Activated naive CD4-positive, alpha-beta T cell (primary cell): Measurements from ENCODE around the gene VSX1.

Experiments used
- DNase-seq, 4 experiments: peaks; one replicate each; lab custom pipeline; 2025; lab: John Stamatoyannopoulos, UW

VSX1 gene

GRCh38 chr20:25065625-25066338 lies 16.2 kb downstream of the VSX1 start:
- DNase-seq: peak in 2 of 4 experiments; percentile 37 to 62

DNA sequence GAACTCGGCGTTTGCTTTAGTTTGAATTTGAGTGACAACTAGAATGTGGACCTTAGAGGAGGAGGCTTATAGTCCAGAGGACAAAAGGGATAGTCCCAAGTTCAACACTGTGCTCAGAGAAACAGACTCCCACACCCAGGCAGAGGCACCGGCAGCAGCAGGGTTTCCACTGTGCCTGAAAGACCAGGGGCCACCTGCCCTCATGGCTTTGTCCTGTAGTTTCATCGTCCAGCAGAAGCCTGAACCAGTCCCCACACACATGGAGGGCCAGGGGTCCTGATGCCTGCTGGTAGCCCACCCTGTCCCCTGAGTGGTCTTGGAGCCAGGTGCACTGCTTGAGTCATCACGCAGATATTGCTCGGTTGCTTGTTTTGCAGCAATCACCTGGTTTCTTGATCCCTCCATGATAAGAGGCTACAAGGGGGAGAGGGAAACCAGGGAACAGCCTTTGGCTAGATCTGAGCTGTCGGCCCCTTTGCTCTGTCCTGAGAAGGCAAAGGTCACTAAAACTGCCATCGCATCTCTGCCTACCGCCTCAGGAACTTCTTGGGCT lies 16.8 kb downstream of the VSX1 start:
- DNase-seq: no peak

DNA sequence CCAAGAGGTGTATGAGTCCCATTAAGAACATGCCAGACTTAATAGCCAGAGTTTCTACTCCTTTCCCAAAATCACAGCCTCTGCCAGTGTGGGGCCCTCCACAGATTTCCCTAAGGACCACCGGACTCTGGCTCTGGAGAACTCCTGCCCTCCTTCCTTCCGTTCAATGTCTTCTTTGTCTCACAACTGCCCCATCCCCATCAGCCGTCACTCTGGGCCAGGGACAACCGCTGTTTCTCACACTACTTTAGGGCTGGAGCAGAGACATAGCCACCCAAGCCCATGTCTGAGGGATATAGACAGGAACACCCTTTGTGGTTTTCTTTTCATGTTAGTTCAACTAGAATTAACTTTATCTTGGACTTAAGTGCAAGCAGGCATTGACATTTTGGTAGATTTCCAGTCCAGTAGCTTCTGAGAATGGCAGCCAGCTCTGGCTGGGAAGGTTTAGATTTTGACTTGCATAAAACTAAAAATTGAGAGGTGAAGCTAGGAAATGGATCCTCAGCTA lies 17.3 kb downstream of the VSX1 start:
- DNase-seq: no peak

- no peak for DNase-seq
Observed at GRCh38 chr20:25063981-25064380, 18.0 kb downstream of the VSX1 start.

DNA sequence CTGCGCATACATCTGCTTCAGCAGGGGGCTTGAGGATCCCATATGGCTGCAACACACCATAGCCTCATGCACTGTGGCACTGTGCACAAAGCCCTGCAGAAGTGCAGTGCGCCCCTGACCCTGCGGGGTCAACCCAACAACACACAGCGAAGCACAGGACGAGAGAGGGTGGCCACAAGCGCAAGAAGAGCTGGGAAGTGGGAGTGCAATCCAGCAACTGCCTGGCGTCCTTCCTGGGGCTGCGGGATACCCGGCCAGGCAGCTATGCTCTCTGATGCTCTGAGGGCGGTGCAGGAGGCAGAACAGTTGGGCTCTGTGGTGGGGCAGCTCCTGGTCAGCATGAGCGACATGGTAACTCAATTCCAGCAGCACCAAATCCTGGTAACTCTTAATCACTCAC lies 18.4 kb downstream of the VSX1 start:
- no peak for DNase-seq

DNA sequence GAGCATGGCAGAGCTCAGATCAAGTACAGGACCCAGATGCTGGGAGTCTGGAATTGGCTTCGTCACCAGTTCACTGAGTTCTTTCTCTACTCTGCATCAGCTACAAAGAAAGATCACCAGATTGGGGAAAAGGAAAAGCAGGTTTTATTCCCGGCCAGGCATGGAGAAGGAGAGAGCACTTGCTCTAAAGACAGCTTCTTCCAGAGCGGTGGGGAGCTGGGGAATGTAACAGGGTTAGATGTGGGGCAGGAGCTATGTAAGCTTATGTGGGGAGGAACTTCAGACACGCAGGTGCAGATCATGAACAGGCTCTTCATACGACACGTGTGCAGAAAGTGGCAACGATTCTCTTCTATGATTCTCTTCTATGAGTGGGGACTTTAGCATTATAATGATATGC lies 19.1 kb downstream of the VSX1 start:
- DNase-seq: no peak

- no peak for DNase-seq
Observed at GRCh38 chr20:25061821-25062530, 20.0 kb downstream of the VSX1 start.

- no peak for DNase-seq
Observed at GRCh38 chr20:25061103-25061799, 20.7 kb downstream of the VSX1 start.

DNA sequence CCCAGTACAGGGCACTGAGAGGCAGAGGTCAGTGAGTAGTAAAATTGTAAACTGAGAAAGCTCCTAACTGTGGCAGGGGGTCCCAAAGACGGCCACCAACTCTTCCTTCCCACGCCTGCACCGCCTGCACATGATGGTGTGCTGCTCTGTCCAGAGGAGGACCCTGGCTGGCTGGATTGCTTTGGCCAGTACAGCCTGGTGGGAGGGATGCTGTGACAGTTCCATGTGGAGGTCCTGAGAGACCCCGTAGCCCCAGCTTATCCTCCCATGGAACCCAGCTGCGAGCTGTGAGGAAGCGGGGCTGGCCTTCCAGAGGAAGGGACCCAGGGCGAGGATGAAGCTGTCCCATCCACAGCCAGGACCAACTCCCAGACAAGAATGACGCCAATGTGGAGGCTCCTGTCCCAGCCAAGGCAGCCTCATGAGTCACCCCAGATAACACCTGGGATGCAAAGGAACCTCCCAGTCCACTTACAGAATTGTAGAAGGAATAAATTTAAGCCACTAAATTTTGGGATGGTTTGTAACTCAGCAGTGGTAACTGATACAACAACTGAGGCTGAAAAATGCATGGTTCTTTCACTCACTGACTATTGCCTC lies 22.0 kb downstream of the VSX1 start:
- DNase-seq: no peak

DNA sequence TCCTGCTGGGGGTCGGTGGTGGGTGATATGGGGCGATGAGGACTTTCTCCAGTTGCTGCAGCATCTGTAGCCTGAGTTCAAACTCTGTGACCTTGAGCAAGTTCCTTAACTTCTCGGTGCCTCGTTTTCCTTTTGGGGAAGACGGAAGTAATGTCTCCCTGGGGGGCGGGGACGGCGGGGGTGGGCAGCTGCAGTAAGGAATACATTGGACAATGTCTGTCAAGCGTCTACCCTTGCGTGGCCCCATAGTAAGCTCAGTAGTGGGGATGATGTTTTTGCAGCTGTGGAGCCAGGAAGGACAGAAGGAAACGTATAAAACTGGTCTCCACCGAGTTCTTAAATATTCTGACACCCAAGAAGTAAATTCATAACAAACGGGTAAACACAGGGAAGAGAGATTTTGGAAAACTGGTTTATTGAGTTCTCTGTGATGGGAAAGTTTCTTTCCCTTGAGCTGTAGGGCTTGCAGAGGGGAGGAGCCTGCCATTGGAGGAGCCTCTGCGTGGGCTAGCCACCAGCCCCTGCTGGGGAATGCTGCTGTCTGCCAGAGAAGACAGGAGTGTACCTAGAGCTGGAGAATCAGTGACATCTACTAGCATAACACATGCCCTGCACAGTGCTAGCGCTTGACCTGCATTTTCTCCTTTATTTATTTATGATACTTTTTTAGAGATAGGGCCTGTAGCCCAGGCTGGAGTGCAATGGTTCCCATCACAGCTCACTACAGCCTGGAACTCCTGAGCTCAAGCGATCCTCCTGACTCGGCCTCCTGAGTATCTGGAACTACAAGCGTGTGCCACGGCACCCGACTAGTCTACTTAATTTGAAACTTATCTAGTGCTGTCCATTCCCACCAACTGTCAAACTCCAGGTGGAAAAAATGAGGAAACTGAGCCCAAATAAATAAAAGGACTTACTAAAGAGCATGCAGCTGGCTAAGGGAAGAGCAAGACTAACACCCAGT lies 22.8 kb downstream of the VSX1 start:
- no peak for DNase-seq

DNA sequence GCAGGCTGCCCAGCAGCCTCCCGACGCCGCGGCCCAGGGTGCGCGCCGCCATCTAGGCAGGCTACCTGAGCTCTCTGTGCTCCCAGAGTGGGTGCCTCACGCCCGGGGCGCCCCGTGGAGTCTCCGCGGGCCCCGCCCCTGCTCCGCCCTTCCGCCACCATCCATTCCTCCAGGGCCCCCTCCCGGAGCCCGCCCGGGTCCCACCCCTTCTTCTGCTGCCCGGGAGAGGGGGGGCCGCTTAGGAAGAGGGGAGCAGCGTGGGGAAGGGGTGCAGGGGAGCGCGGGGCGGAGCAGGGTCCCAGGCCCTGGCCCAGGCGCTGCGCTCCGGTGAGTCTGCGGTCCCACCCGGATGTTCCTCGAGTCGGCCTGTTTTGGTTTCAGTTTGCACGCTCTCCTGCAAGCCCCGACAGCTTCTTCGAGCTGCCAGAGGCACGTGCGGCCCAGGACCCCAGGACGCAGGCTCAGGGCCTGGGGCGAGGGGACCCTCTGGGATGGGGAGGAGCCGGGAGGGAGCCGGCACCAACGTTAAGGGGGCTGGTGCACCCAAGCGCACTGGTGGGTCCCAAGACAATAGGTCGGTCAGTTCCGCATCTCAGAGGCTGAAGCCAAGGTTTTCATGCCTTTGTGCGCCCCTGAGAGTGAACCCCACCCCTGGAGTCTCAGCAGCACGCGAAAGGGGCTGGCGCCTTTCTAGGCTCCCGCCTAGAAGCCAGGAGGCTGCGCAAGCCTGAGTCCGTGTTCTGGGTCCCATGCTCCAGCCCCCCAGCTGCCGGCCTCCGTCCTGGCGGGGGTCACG lies 23.7 kb downstream of the VSX1 start, which contains the start of gene ACSS1:
Gene ACSS1, minus strand, starts transcription at position 89 of the 796 bp plus-strand sequence. Its CDS starts 37 bp downstream, at position 52.
- DNase-seq: peak; percentile 27 to 79 (median 57)

DNA sequence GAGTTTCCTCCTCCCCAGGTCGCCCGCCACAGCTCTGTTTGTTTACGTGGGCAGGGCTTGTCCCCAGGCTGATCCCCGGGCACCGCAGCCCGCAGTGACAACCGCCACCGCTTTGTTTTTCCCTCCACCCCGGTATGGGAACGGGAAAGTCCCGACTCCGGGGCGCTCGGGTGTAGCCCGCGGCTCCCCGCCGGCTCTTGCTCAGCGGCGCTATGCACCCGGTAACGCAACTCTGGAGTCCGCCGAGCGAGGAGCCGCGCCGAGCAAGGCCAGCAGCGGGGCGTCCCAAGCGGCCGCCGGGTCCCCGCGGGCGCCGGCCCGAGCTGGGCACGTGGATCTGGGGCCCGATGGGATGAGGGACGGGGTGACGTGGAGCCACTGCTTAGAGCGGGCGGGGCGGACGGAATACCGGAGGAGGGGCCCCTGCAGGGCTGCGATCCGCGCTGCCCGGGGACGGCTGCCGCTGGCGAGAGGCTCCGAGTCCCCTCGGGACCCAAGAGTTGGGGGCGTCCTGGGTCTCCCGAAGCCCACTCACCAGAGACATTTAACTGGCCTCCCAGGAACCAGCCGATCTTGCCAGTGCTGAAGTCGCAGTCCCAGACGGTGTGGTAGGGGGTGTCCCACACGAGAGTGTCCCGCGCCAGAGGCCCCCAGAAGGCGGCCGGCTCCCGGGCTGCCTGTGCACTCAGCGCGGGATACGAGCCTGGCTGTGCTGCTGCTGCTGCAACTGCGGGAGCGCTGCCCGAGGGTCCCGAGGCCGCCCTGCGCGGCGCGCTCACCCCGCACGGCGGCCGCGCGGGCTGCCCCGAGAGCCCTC lies 24.5 kb downstream of the VSX1 start:
- DNase-seq: peak; percentile 19 to 56 (median 38)

DNA sequence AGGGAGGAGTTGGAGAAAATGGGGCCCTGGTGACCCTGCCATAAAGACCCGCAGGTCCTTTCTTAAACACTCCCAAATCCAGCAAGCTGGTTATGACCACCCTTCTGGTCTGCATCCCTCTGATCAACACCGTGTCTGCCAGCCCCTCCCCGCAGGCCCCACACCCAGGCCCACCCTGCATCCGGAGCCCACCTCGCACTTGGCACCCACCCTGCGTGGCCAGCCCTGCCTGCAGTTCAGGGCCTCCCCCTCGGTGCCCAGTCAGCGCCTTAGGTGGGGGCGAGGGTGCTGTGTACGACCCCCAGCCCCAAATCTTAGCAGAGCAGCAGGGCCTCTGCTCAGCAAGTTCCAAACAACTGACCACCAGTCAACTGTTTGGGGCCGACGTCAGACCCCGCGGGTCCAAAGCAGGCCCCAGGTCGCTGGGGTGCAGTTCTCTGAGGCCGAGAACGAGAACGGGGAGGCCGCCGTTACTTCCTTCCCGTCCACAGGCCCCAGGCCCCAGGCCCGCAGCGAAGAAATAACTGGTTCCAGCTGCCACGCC lies 25.2 kb downstream of the VSX1 start:
- DNase-seq: no peak

DNA sequence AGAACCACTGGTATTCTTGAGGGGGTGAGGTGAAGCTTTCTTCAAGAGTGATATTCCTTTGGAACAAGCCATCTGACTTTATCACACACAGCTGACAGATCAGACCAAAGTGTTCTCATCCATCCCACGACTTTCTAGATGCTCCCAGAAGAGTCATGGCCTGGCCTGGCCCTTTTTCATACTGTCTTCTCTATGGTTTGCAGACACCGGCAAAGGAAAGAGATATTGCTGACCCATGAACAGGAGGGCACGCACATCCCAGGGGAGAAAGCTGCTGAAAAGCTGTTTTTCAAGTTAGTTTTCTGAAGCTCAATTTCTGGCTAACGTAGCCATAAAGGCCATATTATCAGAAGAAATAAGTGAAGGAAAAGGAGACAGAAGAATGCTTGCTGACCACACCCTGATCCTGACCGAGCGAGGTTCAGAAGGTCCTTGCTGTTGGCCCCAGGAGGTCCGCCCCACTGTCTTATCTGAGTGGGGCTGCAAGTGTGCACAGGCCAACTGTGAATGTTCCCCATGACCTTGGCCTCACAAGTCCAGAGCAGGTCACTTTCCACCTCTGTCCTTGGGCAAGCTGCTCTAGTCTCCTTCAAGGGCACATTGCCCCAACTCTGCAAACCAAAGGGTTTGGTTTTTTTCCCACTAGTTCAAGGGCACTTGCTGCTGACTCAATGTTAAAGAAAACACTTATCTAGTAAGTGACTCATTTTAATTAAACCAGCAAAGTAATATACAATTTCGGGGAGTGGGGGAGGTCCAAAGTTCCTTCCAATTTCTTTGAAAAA lies 26.0 kb downstream of the VSX1 start:
- DNase-seq: no peak

DNA sequence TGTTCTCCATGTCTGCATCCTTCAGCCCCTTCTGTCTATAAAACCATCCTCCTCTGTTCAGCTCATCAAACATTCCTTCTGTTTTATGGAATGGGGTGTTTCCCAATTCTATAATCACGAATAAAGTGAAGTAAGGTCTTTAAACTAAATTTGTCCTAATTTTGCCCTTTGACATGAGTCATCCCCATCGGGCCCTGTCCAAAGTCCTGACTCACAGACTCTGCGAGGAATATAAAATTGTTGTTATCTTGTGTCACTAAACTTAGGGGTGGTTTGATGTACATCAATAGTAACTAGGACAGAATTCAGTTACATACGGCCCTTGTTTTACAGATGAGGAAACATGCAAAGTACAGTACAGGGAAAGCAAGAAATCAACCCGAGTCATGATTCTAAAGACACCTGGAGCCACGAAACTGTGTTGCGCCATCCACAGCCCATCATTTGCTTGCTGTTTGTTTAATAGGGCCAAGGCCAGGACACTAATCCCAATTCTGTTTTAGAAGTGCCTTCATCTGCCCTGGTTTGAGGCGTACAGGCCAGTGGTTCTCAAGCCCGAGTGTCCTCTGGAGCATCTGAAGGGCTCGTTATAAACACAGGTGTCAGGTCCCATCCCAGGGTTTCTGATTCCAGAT lies 26.8 kb downstream of the VSX1 start:
- no peak for DNase-seq

- DNase-seq: no peak
Observed at GRCh38 chr20:25054096-25054820, 27.7 kb downstream of the VSX1 start.
